Cardiac septum (tissue), 1 donor: ENCODE measurements around the gene ZNF141. TPM values are rescaled to one million over a fixed set of nuclear protein-coding genes. Genes with fewer than 3 reads are reported as not detected.
"Not testable (repeated sequence)": the region's sequence is repeated elsewhere in the genome, so short reads cannot be mapped to it uniquely, and the experiment has no call there.

Experiments
- DNase-seq: peaks from one replicate; pipeline ENCODE4 v3.0.0-alpha.2; 2020; ENCODE audit warnings: low spot score
- intact Hi-C: fragments of 100-400 bp; cut with DNase I; formaldehyde crosslinking; loops from one replicate; pipeline ENCODE4 v1.14.0; 2022
- long read RNA-seq: library from polyadenylated mRNA; unstranded; transcript quantifications from one replicate; pipeline ENCODE4 v2.0.0, GENCODE V29; 2021
- total RNA-seq: library from RNA; stranded (reverse); fragmentation: NEBNext Ultra II Directional; extraction: Animal tissue kit (Norgen Biotek cat#: 25700); gene quantifications from one replicate; pipeline ENCODE4 v1.2.1, GENCODE V29; 2021
- donor health status: DM: no; HTN: no; CAD: no.

The ZNF141 gene
- 8.5 TPM for total RNA-seq
- long read RNA-seq, partial matches to known transcripts, result 0 of 5 reads
- long read RNA-seq, other reads (novel, unspliced or antisense), result 5 of 5 reads

DNA sequence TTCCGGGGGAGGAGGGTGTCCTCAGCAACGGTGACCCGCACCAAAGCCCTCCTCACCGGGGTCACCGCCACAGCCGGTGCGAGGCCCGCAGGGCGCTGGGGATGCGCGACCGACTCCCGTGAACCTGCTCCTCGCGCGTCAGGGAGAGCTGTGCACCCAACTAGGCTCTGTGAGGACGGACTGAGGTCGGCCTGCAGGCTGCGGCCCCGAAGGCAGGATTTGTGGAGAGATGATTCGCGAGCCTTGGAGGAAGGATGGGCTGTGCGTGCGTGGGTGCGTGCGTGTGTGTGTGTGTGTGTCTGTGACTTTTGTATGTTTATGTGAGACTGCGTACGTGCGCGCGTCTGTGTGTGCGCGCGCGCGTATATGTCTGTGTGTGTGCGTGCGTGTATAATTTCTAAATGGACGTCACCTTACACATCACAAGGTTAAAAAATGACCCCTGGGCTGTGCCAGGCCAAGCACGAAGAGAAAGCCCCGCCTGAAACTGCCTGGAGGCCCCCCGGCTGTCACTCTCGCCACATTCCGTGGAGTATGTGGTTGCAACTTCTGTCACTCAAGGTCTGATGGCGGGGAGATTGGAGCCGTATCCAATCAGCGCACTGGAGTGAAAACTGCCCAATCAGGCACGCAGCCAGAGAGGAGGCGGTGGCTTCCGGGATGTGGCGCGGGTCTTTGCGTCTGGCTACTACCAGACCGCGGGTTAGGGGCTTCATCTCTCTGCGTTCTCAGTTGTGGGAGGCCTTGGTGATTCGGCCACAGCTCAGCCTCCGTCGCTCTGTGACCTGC is at the start of gene ZNF141:
ZNF141 (plus strand) TSS at position 672 of the 789 bp plus-strand sequence. CDS start 170 bp downstream, outside the sequence.
- peak; percentile 96 for DNase-seq
- intact Hi-C loops, result loop anchor here (5.0 to 10.0 kb wide), 4 partner anchors 95 to 337 kb away; partner anchors contain the start of genes ATP5ME, MYL5, PIGG and ZNF721

DNA sequence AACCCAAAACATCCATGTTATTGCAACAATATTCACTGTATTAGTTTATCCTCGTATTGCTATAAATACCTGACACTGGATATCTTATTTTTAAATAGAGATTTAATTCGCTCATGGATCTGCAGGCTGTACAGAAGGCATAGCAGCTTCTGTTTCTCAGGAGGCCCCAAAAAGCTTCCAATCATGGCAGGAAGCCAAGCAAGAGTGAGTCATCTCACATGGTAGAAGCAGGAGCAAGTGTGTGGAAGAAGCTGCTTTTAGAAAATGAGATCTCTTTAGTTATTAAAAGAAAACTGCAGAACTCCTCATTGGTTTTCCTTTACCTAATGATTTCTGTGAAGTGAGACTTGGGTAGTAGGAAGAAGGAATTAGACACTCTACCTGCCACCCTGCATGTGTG is 48.7 kb upstream of the ZNF141 start:
- intact Hi-C loops, result no loop called here
- no peak for DNase-seq

DNA sequence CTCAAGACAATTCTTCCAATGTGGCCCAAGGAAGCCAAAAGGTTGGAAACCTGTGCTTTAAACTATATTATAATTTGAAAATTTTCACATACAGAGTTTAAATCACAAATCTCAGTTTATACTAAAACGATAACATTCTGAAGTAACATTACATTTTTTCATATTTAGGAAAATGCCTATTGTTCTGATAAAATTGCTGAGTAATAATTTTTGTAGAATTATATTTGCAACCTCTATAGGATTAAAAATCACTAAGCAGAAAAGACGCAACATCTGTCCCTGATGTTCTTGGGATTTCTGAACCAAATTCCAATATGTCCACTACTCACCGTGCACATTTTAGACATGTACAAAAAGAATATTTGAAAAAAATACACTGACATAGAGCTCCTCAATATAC is 42.9 kb upstream of the ZNF141 start:
- DNase-seq, result no peak
- intact Hi-C loops, result no loop called here

DNA sequence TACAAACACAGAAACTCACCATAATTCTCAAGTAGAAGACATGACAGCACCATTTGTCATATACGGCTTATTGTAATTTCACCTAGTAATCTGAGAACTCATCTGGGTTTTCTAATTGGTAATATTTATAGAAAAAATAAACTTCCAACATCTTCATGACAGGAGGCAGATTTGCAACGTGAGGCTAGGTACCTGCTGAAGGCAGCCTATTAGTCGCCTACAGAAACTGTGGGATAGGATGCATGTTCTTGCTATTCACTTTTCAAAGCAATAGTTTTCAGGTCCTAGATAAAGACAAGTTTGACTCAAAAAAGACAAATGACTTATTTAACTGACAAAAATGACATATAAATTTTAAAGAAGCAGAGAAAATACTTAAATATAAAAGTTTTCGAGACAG is 35.2 kb upstream of the ZNF141 start:
- no peak for DNase-seq
- intact Hi-C loops, result no loop called here

DNA sequence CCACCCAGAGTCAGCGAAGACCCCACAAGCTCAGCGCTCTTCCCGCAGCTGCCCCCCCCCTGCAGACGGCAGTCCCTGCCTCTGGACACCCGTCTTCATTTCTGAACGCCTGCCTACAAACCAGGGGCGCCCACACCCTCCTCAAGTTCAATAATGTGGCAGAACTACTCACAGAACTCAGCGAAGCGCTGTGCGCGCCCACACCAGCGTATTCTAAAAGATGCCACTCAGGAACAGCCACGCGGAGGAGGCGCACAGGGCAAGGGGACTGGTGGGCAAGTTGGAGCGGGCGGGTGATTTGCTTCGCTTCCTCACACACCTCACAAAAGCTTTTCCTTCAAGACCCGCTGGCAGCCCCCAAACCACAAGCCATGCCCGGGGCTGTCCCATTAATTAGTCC is 33.1 kb upstream of the ZNF141 start:
- DNase-seq, intact Hi-C loops: not testable (repeated sequence)

DNA sequence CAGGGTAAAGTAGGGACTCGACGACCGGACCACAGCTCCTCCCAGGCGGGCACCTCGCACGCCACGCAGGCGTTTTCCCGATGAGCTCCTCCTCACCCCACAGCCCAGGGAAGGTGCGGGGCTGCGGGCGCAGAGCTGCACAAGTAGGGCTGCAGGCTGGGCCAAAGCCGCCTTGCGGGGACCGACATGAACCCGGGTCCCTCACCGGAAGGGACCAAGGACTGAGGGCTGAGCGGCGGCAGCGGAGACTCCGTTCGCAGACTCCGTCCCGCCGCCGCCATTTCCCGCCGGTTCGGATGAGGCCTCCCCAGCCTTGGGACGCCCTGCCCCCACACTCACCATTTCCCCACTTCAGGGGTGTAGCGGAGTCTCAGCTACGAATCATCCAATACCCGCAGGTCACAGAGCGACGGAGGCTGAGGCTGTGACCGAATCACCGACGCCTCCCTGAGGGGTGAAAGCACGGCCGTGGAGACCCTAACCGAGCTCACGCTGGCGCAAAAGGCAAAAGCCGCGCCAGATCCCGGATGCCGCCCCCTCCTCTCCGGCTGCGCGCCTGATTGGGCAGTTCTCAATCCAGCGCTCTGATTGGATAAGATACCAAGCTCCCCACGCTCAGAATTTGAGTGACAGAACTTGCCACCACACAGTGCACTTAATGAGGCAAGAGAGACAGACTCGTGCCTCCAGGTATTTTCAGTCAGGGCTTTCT is 32.5 kb upstream of the ZNF141 start, which contains the start of gene ZNF732:
ZNF732 (minus strand) TSS at position 506 of the 712 bp plus-strand sequence; CDS start at position 342, 164 bp downstream.
- intact Hi-C loops, result no loop called here
- no peak for DNase-seq

DNA sequence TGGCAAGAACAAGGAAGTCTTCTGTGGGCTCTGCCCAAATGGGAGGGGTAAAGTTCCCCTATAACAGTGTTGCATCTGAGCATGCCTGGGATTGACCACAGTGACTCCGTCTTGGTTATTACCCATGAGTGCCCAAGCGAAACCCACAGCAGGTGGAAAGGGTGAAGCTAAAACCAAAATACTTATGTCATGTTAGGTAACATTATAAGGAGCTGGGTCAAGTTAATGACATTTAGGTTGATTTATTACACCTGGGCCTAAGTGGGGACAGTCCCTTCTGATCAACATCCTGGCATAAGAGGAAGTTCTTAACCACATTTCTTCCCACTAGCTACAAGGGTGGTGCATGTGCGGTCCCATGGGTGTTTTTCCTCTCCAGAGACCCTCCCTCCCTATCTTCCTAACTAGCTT is 31.1 kb upstream of the ZNF141 start:
- intact Hi-C loops, result no loop called here
- DNase-seq, result no peak

DNA sequence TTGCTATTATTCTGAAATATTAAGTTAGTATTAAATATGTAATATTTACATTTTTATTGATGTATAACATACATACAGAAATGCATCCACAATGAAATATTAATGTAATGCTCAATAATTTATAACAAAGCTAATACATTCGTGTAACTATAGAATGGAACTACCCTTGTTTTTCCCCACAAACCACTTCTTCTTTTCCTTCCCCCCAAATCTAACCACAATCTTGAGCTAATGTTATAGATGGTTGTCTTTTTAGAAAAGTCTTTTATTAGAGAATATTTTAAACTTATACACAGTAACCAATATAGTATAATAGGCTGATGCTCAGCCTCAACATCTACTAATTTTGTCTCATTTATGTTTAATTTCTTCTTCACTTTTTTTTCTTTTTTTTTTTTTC is 27.8 kb upstream of the ZNF141 start:
- intact Hi-C loops, result no loop called here

DNA sequence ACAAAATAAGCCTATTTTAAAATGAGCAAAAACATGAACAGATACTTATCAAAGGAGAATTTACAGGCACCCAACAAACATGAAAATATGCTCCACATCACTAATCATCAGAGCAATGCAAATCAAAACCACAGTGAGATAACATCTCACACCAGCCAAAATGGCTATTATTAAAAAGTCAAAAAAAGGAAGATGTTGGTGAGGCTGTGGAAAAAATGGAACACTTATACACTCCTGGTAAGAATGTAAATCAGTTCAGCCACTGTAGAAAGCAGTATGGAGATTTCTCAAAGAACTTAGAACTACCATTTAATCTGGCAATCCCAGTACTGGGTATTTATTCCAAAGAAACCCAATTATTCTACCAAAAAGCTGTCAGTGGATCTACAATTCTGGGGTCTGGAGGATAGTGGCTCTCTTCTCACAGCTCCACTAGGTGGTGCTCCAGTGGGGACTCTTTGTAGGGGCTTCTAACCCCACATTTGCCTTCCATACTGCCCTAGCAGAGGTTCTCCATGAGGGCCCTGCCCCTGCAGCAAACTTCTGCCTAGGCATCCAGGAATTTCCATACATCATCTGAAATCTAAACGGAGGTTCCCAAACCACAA is 23.2 kb upstream of the ZNF141 start:
- intact Hi-C loops, result no loop called here
- DNase-seq, result no peak

More for the DNA sequence above, 27.8 kb upstream of the ZNF141 start:
- DNase-seq, result no peak

DNA sequence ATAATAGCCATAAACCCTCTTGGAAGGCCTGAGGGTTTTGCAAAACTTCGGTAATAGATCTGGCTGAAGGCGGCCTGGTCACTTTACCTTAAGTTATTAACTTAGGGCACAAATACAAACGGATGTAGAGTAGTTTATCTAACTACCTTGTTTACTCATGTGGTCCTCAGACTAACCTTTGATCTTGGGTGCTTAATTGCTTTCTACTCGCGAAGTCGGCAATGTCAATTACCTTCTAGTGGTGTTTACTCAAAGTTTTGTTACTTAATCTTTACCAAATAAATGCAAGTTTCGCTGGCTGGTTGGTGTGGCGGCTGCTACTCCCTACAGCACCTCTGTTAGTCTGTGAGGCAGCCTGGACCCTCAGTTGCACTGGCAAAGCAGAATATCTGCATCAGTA is 8.9 kb upstream of the ZNF141 start:
- DNase-seq, result no peak
- intact Hi-C loops, result no loop called here

DNA sequence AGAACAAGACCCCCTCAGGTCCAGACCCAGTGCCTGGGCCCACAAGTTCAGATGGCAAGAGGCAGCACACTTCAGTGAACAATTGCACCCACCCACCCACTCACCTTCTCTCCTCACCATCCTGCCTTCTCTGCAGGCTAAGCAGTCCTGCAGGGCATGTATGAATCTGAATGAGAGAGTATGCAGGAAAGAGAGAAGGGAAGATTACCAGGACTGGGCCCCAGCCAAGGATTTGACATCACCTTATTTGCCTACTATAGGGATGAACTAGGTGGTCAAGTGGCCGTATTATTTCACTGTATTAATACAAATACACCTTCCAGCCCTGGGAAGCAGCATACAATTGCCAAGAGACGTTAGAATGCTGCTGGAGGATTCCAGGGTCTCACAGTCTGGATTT is 2.1 kb upstream of the ZNF141 start:
- no peak for DNase-seq
- intact Hi-C loops, result loop anchor here (5.0 to 10.0 kb wide), 4 partner anchors 93 to 339 kb away; partner anchors contain the start of genes ATP5ME, MYL5, PIGG and ZNF721

DNA sequence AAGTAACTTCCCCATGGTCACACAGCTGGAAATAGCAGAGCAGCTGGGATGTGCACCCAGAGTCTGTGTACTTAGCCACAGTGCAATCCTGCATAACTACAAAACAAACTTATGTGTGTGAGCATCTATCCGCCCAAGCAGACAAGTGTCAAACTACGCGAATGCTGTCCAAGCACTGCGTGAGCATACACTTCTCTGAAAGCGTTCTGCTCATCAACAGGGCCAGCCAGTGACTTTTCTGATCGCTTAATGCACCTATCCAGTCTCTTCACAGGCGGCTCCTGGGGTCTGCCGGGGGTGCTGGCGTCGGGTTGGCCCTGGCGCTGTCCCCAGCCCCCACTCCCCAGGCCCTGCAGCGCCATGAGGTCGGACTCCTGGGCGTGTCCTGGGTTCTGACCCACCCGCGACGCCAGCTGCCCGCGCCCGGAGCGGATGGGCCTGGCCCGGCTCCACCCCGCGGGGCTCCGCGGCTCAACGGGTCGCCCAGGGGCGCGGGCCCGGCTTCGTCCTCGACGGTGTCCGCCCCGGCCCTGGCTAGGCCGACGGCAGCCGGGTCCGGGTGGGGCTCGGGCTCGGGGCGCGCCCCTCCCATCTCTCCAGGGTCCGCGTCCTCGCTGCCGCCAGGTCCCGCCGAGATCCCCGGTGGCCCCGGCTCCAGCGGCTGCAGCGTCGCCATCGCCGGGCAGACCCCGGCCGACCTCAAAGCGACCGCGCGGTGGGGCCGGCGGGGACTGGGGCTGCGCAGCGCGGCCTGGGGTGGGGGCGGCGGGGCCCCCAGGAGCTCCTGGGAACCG is 1.3 kb upstream of the ZNF141 start:
- intact Hi-C loops, result loop anchor here (5.0 to 10.0 kb wide), 4 partner anchors 94 to 339 kb away; partner anchors contain the start of genes ATP5ME, MYL5, PIGG and ZNF721
- no peak for DNase-seq

DNA sequence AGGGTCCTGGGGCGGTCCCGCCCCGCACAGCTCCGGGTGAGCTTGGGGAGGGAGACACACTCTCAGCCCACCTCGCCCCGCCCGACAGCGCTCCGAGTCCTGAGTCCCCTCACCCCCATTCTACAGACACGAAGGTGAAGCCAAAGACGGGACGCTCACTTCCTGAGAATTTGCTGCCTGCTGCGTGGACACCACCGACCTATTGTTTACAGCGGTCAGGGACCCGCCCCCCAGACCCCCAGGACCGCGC is 796 bp upstream of the ZNF141 start:
- DNase-seq, result no peak
- intact Hi-C loops, result loop anchor here (5.0 to 10.0 kb wide), 4 partner anchors 95 to 338 kb away; partner anchors contain the start of genes ATP5ME, MYL5, PIGG and ZNF721

DNA sequence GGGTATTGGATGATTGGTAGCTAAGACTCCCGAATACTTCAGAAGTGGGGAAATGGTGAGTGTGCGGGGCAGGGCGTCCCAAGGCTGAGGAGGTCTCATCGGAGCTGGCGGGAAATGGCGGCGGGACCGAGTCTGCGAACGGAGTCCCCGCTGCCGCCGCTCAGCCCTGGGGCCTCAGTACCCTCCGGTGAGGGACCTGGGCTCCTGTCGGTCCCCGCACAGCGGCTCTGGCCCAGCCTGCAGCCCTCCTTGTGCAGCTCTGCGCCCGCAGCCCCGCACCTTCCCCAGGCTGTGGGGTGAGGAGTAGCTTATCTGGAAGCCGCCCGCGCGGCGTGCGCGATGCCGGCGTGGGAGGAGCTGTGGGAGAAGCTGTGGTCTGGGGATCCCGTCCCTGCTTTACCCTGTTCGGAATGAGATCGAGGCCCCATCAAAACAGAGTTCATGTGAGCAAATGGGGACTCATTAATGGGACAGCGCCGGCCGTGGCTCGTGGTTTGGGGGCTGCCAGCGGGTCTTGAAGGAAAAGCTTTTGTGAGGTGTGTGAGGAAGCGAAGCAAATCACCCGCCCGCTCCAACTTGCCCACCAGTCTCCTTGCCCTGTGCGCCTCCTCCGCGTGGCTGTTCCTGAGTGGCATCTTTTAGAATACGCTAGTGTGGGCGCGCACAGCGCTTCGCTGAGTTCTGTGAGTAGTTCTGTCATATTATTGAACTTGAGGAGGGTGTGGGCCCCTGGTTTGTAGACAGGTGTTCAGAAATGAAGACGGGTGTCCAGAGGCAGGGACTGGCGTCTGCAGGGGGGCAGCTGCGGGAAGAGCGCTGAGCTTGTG is 531 bp downstream of the ZNF141 start:
- intact Hi-C loops, result loop anchor here (5.0 to 10.0 kb wide), 4 partner anchors 96 to 337 kb away; partner anchors contain the start of genes ATP5ME, MYL5, PIGG and ZNF721

DNA sequence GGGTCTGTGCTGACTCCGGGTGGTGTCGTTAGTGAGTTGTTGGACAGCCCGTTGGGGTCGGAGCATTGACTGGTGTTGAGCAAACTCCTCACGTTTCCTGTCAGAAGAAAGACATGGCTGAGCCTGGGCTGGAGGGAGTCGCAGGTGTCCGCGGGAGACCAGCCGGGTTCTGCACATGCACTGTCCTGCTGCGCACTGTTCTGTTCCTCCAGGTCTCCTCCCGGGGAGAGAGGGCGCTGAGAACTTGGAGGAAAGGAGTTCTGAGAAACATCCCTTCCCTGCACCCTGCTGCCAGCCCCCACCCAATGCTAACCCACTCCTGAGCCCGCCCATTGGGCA is 1.1 kb downstream of the ZNF141 start:
- intact Hi-C loops, result loop anchor here (5.0 to 10.0 kb wide), 4 partner anchors 96 to 336 kb away; partner anchors contain the start of genes ATP5ME, MYL5, PIGG and ZNF721
- DNase-seq, result no peak

More for the DNA sequence above, 531 bp downstream of the ZNF141 start:
- peak; percentile 77 for DNase-seq

DNA sequence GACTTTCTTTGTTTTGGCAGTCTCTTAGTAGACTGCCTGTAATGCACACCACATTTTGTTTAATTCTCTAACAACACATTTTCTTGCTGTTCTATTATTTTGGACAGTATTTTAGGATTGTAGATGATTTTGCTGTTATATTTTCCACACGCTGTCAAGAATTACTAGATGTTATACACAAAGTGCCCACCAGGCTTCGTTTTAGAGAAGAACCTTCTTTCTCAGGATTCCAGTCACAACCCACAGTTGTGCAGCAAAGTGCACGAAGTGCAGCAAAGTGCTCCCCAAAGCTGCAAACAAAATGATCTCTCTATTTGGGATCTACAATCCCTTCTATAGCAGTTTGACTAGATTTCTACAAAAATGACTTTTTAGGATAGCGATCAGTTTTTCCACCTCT is 2.4 kb downstream of the ZNF141 start:
- intact Hi-C loops, result no loop called here
- no peak for DNase-seq

DNA sequence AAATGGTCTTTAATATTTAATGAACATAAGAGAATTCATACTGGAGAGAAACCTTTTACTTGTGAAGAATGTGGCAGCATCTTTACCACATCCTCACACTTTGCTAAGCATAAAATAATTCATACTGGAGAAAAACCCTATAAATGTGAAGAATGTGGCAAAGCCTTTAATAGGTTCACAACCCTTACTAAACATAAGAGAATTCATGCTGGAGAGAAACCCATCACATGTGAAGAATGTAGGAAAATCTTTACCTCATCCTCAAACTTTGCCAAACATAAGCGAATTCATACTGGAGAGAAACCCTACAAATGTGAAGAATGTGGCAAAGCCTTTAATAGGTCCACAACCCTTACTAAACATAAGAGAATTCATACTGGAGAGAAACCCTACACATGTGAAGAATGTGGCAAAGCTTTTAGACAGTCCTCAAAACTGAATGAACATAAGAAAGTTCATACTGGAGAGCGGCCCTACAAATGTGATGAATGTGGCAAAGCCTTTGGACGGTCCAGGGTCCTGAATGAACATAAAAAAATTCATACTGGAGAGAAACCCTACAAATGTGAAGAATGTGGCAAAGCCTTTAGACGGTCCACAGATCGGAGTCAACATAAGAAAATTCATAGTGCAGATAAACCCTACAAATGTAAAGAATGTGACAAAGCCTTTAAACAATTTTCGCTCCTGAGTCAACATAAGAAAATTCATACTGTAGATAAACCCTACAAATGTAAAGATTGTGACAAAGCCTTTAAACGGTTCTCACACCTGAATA is 35.6 kb downstream of the ZNF141 start:
- DNase-seq, result no peak
- intact Hi-C loops, result loop anchor here (10.0 kb wide), 1 partner anchor 72 kb away; no protein-coding TSS in a partner anchor
